ENCODE data around the gene OR5B21. TPM values are rescaled to one million over a fixed set of nuclear protein-coding genes. Genes with fewer than 3 reads are reported as not detected.

OR5B21 gene
- total and polyA plus RNA-seq, 10 of the 15 experiments (the other 5 are each of a cell fraction or from before 2014, with no cell fraction given), result 0.22 to 0.41 (median 0.22) TPM; not detected in 7

DNA sequence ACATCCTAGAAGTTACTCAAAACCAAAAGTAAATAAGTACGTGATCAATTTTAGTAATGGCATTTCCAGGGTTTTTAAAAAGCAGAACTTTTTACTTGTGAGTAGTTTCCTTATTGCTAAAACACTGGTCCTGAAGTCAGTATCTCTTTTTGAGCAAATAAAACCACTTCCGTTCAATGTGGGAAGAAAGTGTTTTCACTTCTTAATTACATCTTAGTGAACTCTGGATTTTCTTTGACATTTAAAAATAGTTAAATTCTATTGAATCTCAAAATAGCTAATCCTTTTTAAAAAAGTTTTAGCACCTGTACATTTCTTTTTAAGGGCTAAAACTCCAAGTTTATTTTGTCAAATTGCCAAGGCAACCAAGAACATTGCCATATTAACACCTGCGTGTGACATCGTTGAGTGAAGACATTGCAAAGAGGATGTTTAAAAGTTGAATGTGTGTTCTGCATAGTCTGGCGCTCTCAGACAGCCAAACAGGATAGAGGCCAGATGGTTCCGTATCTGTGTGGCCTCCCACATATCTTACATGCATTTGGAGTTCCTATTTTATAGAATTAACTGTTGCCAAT, 17.2 kb upstream of the OR5B21 start (continued):
- TF ChIP-seq, protein P1, sequence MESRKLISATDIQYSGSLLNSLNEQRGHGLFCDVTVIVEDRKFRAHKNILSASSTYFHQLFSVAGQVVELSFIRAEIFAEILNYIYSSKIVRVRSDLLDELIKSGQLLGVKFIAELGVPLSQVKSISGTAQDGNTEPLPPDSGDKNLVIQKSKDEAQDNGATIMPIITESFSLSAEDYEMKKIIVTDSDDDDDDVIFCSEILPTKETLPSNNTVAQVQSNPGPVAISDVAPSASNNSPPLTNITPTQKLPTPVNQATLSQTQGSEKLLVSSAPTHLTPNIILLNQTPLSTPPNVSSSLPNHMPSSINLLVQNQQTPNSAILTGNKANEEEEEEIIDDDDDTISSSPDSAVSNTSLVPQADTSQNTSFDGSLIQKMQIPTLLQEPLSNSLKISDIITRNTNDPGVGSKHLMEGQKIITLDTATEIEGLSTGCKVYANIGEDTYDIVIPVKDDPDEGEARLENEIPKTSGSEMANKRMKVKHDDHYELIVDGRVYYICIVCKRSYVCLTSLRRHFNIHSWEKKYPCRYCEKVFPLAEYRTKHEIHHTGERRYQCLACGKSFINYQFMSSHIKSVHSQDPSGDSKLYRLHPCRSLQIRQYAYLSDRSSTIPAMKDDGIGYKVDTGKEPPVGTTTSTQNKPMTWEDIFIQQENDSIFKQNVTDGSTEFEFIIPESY (IDR thresholded peaks at IDR 0.05), result no peak
- TF ChIP-seq SREBF2 (IDR thresholded peaks at IDR 0.05; ENCODE audit: low read length), result no peak
- peak; percentile 93 for TF ChIP-seq ZBED1 (IDR thresholded peaks at IDR 0.05; ENCODE audit: borderline replicate concordance)
- peak; percentile 40; the same call in 1 of the 2 replicates for TF ChIP-seq ZNF592 (IDR thresholded peaks at IDR 0.05)
- TF ChIP-seq KLF5 (IDR thresholded peaks at IDR 0.05; ENCODE audit: partially characterized antibody), result no peak
- TF ChIP-seq NKRF (conservative IDR thresholded peaks at IDR 0.05), result no peak
- TF ChIP-seq, protein P2, sequence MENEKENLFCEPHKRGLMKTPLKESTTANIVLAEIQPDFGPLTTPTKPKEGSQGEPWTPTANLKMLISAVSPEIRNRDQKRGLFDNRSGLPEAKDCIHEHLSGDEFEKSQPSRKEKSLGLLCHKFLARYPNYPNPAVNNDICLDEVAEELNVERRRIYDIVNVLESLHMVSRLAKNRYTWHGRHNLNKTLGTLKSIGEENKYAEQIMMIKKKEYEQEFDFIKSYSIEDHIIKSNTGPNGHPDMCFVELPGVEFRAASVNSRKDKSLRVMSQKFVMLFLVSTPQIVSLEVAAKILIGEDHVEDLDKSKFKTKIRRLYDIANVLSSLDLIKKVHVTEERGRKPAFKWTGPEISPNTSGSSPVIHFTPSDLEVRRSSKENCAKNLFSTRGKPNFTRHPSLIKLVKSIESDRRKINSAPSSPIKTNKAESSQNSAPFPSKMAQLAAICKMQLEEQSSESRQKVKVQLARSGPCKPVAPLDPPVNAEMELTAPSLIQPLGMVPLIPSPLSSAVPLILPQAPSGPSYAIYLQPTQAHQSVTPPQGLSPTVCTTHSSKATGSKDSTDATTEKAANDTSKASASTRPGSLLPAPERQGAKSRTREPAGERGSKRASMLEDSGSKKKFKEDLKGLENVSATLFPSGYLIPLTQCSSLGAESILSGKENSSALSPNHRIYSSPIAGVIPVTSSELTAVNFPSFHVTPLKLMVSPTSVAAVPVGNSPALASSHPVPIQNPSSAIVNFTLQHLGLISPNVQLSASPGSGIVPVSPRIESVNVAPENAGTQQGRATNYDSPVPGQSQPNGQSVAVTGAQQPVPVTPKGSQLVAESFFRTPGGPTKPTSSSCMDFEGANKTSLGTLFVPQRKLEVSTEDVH (IDR thresholded peaks at IDR 0.05; ENCODE audit: low read depth, partially characterized antibody), result no peak
- TF ChIP-seq SMARCA5 (IDR thresholded peaks at IDR 0.05), result no peak
- no peak for TF ChIP-seq NFYB (IDR thresholded peaks at IDR 0.05; ENCODE audit: insufficient read depth, low read depth, low read length)
- TF ChIP-seq KAT2A (conservative IDR thresholded peaks at IDR 0.05; ENCODE audit: control insufficient read depth, low read depth, low read length), result no peak
- no peak for TF ChIP-seq SUPT20H (IDR thresholded peaks at IDR 0.05; ENCODE audit: borderline replicate concordance, control insufficient read depth, low read depth, low read length)
- peak; percentile 4 for TF ChIP-seq SP1 (IDR thresholded peaks at IDR 0.05; ENCODE audit: low read depth, low read length)
- TF ChIP-seq, protein P3, sequence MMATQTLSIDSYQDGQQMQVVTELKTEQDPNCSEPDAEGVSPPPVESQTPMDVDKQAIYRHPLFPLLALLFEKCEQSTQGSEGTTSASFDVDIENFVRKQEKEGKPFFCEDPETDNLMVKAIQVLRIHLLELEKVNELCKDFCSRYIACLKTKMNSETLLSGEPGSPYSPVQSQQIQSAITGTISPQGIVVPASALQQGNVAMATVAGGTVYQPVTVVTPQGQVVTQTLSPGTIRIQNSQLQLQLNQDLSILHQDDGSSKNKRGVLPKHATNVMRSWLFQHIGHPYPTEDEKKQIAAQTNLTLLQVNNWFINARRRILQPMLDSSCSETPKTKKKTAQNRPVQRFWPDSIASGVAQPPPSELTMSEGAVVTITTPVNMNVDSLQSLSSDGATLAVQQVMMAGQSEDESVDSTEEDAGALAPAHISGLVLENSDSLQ (IDR thresholded peaks at IDR 0.05), result no peak
- TF ChIP-seq GABPA (IDR thresholded peaks at IDR 0.05; ENCODE audit: low read depth), result peak; percentile 83
- TF ChIP-seq MLLT1 (IDR thresholded peaks at IDR 0.05), result no peak
- TF ChIP-seq DPF2 (IDR thresholded peaks at IDR 0.05), result peak; percentile 91
